ENCODE measurements around the gene URI1.

DNA sequence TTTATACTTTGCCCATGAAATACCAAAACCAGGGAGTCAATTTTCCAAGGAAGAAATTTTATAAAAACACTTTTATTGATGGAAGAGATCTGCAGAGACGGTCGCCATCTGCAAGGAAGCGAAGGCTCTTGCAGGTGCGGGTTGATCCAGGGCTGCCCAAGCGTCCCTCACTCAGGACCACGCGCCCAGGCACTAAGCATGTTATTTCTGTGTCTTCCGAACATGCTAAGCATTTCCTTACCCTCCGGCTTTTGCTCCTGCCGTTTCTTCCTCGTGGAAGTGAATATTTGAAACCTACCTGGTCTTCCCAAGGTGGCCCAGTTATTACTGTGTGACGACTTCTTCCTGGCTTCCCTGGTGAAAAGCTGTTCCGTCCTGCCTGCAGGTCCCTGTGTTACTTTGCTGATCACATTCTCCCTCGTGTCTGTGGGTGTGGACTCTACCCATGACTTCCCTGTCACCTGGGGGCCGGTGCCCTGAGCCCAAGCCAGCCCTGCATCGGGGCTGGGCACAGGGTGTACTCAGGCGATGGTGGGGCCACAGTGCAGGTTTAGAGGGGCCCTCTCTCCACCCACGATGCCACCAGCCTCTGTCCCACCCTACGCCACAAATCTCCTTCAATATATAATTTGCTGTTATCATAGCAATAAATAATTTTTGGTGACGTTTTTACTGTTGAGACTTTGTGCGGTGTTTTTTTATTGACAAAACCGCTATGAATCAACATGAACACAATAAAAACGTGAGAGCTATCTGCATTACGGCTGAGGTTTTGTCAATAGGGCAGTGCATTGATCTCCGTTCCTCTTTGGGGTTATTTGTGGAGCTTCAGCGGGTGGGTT is 119.4 kb downstream of the URI1 start:
- TF ChIP-seq, protein P1, sequence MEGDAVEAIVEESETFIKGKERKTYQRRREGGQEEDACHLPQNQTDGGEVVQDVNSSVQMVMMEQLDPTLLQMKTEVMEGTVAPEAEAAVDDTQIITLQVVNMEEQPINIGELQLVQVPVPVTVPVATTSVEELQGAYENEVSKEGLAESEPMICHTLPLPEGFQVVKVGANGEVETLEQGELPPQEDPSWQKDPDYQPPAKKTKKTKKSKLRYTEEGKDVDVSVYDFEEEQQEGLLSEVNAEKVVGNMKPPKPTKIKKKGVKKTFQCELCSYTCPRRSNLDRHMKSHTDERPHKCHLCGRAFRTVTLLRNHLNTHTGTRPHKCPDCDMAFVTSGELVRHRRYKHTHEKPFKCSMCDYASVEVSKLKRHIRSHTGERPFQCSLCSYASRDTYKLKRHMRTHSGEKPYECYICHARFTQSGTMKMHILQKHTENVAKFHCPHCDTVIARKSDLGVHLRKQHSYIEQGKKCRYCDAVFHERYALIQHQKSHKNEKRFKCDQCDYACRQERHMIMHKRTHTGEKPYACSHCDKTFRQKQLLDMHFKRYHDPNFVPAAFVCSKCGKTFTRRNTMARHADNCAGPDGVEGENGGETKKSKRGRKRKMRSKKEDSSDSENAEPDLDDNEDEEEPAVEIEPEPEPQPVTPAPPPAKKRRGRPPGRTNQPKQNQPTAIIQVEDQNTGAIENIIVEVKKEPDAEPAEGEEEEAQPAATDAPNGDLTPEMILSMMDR (conservative IDR thresholded peaks at IDR 0.05) = no peak
- no peak for TF ChIP-seq EZH2 (IDR thresholded peaks at IDR 0.05; ENCODE audit: low read depth)

All from PC-9 (cell line).